GM10847 (cell line): Measurements from ENCODE around the gene MSI2.

ENCODE experiments used
- POLR2A ChIP-seq: IDR thresholded peaks from 2 replicates; pipeline ENCODE4 v1.6.1; 2011; ENCODE audit not compliant: insufficient read length; ENCODE audit errors: extremely low read depth

Gene MSI2

DNA sequence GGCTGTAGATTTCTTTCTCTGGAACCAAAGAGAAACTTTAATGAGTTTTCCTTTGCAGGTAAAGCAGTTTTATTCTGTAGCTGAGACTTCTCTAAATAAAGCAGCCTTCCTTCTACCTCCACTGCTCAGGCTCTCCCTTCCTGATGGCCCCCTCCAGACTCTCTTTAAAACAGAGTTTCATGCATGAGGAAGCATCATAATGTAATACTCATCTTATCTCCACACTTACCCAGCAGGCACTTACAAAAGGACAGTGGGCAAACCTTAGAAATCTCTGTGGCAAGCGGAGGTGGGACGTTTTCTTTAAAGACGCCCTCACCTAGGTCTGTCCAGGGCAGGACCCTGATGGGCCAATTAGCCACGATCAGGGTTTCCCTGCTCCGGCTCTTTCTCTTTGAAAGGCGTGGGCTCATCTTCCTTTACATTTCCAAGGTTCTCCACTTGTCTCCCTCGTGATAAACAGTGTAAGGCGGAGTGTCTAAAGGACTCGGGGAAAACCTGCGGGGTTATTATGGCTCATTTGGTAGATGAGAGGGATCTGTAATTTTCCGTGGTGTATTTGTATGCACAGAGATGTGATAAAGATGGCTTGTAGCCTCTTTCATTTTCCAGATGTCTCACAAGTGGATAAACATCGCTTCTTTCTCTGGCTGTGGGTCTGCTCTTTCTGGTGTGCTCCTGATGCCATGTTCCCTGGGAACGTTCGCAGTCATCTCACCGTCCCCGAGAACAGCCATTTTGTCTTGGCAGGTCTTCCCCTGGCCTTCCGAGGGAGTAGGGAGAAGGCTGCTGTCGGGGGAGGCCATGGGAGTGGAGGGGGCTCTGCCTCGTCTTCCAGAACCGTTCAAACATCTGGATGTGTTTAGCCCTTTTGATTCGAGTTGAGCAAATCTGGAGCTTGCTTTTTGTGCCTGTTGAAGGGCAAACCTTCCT is 249.8 kb downstream of the MSI2 start:
- TF ChIP-seq POLR2A, result no peak

DNA sequence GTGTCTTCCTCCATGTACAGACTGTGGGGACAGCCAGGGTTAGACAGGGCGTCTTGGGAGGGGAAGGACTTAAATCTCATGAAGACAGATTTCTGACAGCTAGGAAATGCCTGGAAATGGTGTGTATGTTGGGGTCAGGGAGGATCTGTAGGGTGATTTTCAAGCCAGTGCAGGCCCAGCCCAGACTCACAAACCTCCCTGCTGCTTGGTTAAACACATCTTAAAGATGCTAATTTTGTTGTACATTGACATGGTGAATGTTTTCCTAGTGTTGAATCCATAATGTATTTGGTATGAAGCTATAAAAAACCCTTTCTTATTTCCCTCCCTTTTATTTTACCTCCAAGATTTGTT is 250.4 kb downstream of the MSI2 start:
- TF ChIP-seq POLR2A, result no peak

DNA sequence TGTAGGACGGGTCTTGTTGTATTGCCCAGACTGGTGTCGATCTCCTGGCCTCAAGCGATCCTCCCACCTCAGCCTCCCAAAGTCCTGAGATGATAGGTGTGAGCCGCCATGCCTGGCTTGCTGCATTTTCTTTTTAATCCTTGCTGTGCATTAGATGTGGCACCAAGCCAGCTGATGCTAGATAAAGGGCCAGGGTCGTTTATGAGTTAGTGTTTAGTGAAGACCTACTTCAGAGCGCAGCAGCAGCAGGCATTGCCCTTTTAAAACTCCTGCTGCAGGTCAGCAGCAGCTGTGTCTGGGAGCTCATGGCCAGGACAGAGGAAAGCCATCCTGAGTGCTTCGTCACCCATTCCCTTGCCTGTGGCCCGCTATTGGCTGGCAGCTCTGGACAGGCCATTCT is 251.5 kb downstream of the MSI2 start:
- TF ChIP-seq POLR2A, result no peak

DNA sequence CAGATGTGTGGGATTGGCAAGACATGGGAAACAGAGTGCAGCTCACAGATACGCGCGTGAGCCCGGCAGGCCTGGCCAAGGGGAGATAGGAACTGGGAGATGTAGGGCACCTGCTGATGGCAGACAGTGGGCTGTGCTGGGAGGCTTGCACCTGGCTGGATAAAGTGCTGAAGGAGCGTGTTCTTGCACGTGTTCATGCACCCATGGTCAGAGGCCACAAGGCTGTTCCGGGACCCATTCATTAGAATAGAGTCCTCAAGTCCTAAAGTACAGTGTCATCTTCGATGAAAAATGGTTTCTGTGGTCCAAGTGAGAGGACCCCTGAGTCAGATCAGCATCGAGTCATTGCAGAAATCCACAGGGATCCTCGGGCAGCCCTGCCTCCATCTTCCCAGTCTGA is 252.3 kb downstream of the MSI2 start:
- TF ChIP-seq POLR2A, result no peak

DNA sequence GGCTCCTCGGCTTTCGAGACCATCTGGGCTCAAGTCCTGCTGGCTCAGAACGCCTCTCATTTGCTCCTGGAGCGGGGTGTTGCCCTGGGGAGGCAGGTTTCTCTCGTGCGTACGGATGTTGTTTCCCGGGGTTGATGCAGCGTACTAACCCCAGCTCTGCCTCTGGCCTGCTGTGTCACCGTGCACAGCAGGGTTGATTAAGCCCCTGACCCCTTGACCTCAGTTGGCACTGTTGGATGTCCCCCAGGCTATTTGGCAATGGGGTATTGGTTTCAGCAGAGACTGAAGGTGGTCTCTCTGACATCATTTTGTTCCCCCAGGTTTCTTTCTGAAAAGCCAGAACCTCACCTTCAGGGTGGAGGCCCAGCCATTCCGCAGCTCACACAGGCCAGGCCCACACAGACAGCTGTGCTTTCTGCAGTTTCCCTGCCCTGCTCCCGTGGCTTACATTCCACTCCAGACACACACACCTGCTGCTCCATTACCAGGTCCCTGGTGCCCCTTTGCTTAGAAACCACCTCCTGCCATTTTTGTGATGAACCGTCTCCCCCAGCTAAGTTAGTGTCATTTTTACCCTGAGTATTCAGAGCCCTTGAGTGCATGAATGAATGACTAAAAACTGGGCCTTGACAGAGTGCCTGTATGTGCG is 255.3 kb downstream of the MSI2 start:
- no peak for TF ChIP-seq POLR2A

DNA sequence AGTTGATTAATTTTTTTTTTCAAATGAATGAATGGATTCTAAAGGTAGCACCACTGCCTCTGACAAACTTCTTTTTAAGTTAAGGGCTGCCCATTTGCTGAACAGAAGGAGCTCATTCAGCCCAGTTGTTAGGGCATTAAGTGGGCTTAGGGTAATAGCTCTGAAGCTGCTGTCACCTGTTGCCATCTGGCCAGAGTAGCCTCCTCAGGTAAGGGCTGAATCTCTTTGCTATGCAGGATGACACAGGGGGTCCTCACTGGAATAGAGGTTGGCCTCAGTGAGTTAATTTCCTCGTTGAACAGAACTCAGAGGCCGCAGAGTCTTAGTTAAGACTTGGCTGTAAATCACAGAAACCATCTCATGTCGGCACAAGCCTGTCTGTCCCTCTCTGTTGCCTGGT is 255.9 kb downstream of the MSI2 start:
- no peak for TF ChIP-seq POLR2A

DNA sequence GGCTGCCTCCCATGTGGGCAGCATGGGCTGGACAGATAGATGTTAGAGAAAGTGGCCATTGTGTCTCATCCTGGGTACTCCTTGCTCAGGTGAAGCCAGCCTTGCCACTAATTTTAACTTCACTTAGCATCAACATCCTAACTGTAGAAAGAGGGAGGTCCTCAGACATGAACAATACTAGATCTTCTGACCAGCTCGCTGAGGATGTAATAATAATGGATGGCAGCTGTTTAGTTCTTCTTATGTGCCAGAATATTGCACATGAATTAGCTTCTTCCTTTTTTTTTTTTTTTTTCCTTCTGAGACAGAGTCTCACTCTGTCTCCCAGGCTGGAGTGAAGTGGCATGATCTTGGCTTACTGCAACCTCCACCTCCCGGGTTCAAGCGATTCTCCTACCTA is 256.4 kb downstream of the MSI2 start:
- TF ChIP-seq POLR2A, result no peak

DNA sequence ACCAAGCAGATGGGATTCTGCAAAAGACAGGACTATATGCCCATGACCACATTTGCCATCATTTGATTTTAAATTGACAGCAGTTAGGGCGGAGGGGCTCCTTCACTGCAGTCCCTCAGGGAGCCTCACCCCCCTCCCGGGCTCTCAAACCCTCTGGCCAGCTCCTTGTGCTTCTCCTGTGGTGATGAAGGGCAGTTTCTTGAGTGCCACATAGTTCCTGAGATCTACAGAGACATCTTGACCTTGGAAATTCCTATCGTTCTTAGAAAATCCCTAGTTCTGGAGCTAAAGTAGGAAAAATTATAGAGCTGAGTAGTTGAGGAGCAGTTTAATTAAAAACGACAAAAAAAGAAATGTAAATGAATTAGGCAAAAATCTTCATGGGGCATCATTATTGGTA is 257.2 kb downstream of the MSI2 start:
- no peak for TF ChIP-seq POLR2A

DNA sequence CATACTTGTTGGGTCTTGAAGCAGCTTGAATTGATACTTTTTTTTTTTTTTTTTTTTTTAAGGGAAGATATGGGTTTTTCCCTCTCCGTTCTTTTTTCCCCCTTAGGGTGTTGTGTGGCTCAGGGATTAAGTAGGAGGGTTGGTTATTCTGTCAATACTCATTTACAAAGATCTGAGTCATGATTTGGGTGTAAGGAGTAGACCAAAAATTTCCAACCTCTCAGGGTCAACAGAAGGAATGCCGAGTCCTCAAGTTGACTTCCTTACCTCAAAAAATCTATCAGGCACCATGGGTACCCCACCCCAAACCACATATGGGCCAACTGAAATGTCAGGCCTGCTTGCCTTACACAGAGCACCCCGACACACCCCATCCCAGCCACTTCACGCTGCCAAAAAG is 258.3 kb downstream of the MSI2 start:
- no peak for TF ChIP-seq POLR2A

DNA sequence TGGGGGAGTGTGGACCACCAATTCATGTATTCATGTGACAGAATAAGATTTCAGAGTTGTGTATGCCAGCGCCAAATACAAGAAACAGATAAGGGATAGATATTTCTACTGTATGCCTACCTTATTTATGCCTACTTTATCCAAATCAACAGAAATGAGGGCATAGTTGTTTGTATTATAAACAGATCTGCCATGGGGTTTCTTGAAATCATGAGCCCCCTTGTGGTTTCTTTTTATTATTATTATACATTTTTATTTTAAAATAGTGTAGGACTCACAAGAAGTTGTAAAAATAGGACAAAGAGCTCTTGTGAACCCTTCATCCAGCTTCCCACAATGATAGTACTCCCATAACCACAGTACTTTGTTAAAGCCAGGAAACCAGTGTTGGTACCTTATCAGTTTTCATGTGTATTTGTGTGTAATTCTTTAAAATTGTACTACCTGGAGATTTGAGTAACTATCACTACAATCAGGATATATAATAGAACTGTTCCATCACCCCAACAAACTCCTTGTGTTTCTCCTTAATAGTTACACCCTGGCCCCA is 259.4 kb downstream of the MSI2 start:
- TF ChIP-seq POLR2A, result no peak

DNA sequence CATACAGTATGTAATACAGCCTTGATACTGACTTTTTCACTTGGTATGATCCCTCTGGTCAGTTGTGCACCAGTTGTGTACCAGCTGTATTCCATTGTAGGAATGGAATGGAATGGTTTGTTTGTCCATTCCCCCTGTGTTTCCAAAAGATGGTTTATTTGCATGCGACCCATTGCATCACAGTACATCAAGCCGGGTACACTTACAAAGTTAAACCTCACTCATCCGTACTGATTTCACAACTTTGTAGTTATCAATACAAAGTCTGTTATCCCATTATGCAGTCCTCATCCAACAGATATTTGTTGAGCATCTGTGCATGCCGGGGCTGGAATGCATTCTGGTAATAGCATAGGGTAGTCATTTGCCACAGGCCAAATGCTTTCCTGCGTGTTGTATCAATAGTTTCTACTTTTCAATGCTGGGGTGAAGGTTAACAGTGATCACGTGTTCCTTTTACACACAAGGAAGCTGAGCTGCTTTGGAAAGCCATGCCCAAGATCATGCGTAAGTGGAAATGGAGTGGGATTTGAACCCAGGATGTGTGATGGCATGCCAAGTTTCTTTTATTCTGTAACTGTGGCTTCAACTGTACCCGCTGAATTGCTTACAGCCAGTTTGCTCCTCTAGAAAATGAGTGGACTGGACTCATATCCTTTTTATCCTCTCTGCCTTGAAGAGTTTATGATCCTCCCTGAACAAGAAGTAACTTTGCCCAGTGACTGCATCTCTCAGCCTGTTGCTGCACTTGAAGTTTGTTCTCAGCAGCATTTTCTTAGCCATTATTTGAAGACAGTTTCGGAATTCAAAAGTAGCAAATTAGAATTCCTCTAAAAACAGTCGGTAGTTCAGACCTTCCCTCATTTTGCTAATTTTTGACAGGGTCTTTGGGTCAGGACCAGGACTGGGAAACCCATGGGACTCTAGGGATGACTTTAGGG is 260.2 kb downstream of the MSI2 start:
- no peak for TF ChIP-seq POLR2A

DNA sequence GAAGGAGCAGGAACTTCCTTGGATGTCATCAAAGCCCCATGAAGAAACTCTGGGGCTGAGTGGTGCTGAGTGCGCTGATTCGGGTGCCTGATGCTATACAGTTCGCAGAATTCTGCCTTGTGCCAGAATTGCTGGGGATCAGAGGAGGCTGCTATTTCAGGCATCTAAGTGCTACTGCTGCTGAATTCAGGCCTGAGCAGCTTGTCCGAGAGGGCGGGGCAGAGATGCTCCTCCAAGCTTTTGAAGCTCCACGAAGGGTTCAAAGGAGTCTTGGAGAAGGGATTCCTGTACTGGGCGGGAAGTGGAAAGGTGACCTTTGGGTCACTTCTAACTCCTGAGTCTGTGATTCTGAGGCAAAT is 260.9 kb downstream of the MSI2 start:
- TF ChIP-seq POLR2A, result no peak

DNA sequence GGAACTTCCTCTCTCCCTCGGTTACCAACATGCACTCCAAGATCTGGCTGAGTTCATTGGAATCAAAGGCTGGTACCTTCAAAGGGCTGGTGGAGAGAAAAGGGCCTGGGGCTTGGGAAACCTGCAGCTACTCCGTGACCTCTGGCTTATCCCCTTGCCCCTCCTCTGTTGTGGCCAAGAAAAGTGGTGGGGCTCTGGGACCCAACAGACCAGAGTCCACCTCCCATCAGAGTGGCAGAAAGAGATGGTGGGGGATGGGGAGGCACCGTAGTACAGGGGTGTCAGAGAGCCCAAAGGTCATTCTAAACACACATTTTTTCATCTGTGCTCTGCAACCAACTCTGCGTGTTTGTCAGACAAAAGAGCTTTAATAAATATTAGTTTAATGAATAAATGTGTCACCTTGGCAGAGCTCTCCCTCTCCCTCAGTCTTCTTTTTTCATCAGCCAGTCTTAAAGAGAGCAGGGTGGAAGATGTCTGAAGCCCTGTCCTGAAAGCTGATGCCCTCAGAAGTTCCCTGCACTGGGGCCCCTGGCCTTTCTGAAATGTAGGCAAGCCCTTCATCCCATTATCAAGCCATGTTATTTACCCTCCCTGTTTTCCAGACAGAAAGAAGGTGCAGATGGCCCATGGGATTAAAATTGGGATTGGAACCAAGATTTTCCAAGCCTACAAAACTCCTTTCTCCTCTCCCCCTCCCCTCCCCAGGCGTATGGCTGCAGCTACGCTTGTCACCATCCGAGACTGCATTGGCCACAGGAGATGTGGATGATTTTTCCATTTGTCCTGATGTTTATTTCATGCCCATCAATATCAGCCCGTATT is 261.5 kb downstream of the MSI2 start:
- no peak for TF ChIP-seq POLR2A
